ENCODE results near the gene FARP1. TPM values are rescaled to one million over a fixed set of nuclear protein-coding genes. Genes with fewer than 3 reads are reported as not detected.

The FARP1 gene
- total and polyA plus RNA-seq, 2 of the 8 experiments (the other 6 are each of a cell fraction or from before 2014, with no cell fraction given), result 24.7 to 104 TPM

DNA sequence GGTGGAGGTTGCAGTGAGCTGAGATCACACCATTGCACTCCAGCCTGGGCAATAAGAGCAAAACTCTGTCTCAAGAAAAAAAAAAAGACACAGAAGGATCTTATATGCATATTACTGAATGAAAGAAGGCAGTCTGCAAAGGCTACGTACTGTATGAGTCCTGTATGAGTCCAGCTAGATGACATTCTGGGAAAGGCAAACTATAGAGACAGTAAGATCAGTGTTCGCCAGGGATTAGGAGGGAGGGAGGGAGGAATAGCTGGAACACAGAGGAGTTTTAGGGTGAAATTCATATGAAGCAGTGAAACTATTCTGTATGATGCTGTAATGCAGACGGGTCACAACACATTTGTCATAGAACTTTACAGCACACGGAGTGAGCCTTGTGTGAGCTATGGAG is 200.1 kb downstream of the FARP1 start:
- H2BK120ac ChIP-seq (replicated peaks; ENCODE audit: low read depth, low read length), result no peak overlapping the region
- H4K91ac ChIP-seq (replicated peaks; ENCODE audit: insufficient read length, low read length), result no peak overlapping the region
- H3K9me3 ChIP-seq (ENCODE audit: insufficient read depth in 2 of 2, low read depth in 1 of 2, low read length in 1 of 2), result no peaks in the 10 kb centered on the region
- no peak overlapping the region for H4K8ac ChIP-seq (ENCODE audit: extremely low read depth, insufficient read depth, low read length)
- POLR2A ChIA-PET (ENCODE audit: partially characterized antibody), result interaction anchor here (1.0 to 2.5 kb wide), 2 partner anchors 9 to 15 kb away, joined by 3 to 8 read pairs; no protein-coding TSS in a partner anchor
- no peak overlapping the region for H3K18ac ChIP-seq (ENCODE audit: extremely low read depth, low read length)
- H3K4me1 ChIP-seq (replicated peaks in 1 of 4; ENCODE audit: control insufficient read depth in 3 of 4, insufficient read depth in 4 of 4, low read length in 3 of 4), result peaks cover 0 to 4% (median 1%) of the 10 kb centered on the region in 4 experiments; a peak in 5 of 7 replicates
- H3K4me2 ChIP-seq (ENCODE audit: insufficient read depth in 1 of 2, low read depth in 2 of 2, low read length in 2 of 2), result no peak overlapping the region
- no peaks in the 10 kb centered on the region for H3K23me2 ChIP-seq (ENCODE audit: low read depth, low read length)
- H3K4ac ChIP-seq (replicated peaks; ENCODE audit: insufficient read length, low read depth, low read length), result no peak overlapping the region
- H3K27ac ChIP-seq (ENCODE audit: low read depth, low read length), result no peak overlapping the region
- TF ChIP-seq SAP30 (IDR thresholded peaks at IDR 0.05; ENCODE audit: insufficient read depth, insufficient replicate concordance, low read length) (no peak), TBP (IDR thresholded peaks at IDR 0.05; ENCODE audit: low read depth, low read length) (no peak), SP4 (IDR thresholded peaks at IDR 0.05; ENCODE audit: low read length) (no peak), POLR2AphosphoS5 (IDR thresholded peaks at IDR 0.05; ENCODE audit: low read depth, low read length) (no peak), ZNF274 (IDR thresholded peaks at IDR 0.05; ENCODE audit: borderline replicate concordance, extremely low read depth, low read length) (no peak)
- H2BK5ac ChIP-seq (ENCODE audit: low read depth, low read length), result no peak overlapping the region
- H3K23ac ChIP-seq (ENCODE audit: insufficient read length), result no peak overlapping the region
- WGBS, 2 experiments (ENCODE audit: extremely low coverage in 1 of 2, insufficient coverage in 1 of 2, insufficient read length in 1 of 2, insufficient replicate concordance in 2 of 2, low coverage in 1 of 2, low lambda C conversion rate in 2 of 2, missing lambda C conversion rate in 1 of 2), result 87% methylated on average over 4 of the region's 4 CpGs; no CpG with 5 or more reads in 1 of the 2 experiments
- H3K36me3 ChIP-seq (ENCODE audit: control insufficient read depth in 2 of 4, insufficient read depth in 4 of 4, low read length in 3 of 4), result no peaks in the 10 kb centered on the region
- no peak overlapping the region for H3K4me3 ChIP-seq (ENCODE audit: extremely low read depth in 1 of 4, insufficient read depth in 2 of 4, low read depth in 3 of 4, low read length in 4 of 4)
- H4K5ac ChIP-seq (ENCODE audit: insufficient read length, low read depth, low read length), result no peak overlapping the region
- CTCF ChIA-PET (ENCODE audit: partially characterized antibody), result interaction anchor here (0.7 to 2.0 kb wide), 6 partner anchors 9 to 310 kb away, joined by 3 to 8 read pairs (median 4); no protein-coding TSS in a partner anchor
- no peak overlapping the region for H3K56ac ChIP-seq (replicated peaks; ENCODE audit: insufficient read length, low read depth, low read length)
- no peak overlapping the region for H2AFZ ChIP-seq (ENCODE audit: low read length)
- H4K20me1 ChIP-seq (replicated peaks in 1 of 2; ENCODE audit: control insufficient read depth in 1 of 2, insufficient read depth in 2 of 2, low read length in 2 of 2), result peaks cover 0 to 2% of the 10 kb centered on the region in 2 experiments
- no peak overlapping the region for H2BK12ac ChIP-seq (ENCODE audit: low read depth, low read length)
- no peak overlapping the region for H2BK20ac ChIP-seq (ENCODE audit: low read length)
- H3K9ac ChIP-seq (replicated peaks in 1 of 4; ENCODE audit: extremely low read depth in 1 of 4, low read depth in 3 of 4, low read length in 3 of 4), result no peak overlapping the region
- no peaks in the 10 kb centered on the region for H3K27me3 ChIP-seq (replicated peaks in 1 of 4; ENCODE audit: control insufficient read depth in 3 of 4, extremely low read depth in 1 of 4, insufficient read depth in 3 of 4, low read length in 3 of 4)
- H3K79me1 ChIP-seq (ENCODE audit: low read depth, low read length), result no peaks in the 10 kb centered on the region; the same call in 1 of the 2 replicates
- H2BK15ac ChIP-seq (ENCODE audit: low read length), result no peak overlapping the region
- H2AK5ac ChIP-seq (ENCODE audit: low read depth, low read length), result no peak overlapping the region
- H3K79me2 ChIP-seq (ENCODE audit: control insufficient read depth in 1 of 2, insufficient read depth in 2 of 2, low read length in 2 of 2), result peaks cover 0 to 7% of the 10 kb centered on the region in 2 experiments; a peak in 1 of 4 replicates
- FAIRE-seq (no peak), DNase-seq (ENCODE audit: low read depth in 1 of 2, low spot score in 2 of 2) (no peak)
- H3K14ac ChIP-seq (ENCODE audit: insufficient read length), result no peak overlapping the region

All from H1 (cell line).